Immature natural killer cell (primary cell): Measurements from ENCODE around the gene FAM156A. TPM values are rescaled to one million over a fixed set of nuclear protein-coding genes. Genes with fewer than 3 reads are reported as not detected.
A peak's percentile ranks its signal among the peaks of the same experiment; 100 is the strongest.
"Not testable (repeated sequence)": the region's sequence is repeated elsewhere in the genome, so short reads cannot be mapped to it uniquely, and the experiment has no call there.

Source experiments
- DNase-seq, 3 donors: peaks; one replicate each; pipeline ENCODE4 v3.0.0; 2022; ENCODE audit warnings: mixed read lengths in 1 of 3
- H3K27ac Mint-ChIP-seq, 6 donors: one replicate each; pipeline ENCODE4 v1.8.0; 2020; ENCODE audit warnings: mixed read lengths in 6 of 6, mild to moderate bottlenecking in 5 of 6, inconsistent platforms in 4 of 6, moderate library complexity in 3 of 6
- H3K27me3 Mint-ChIP-seq, 3 donors: one replicate each; pipeline ENCODE4 v1.8.0; 2020 to 2021; ENCODE audit warnings: low read depth in 3 of 3, mild to moderate bottlenecking in 3 of 3, mixed read lengths in 3 of 3, moderate library complexity in 3 of 3, inconsistent platforms in 1 of 3
- H3K36me3 Mint-ChIP-seq, 3 donors: one replicate each; pipeline ENCODE4 v1.8.0; 2020; ENCODE audit warnings: mixed read lengths in 3 of 3, inconsistent platforms in 2 of 3, mild to moderate bottlenecking in 2 of 3
- H3K4me1 Mint-ChIP-seq, 2 donors: one replicate each; pipeline ENCODE4 v1.8.0; 2020; ENCODE audit warnings: inconsistent platforms in 2 of 2, mild to moderate bottlenecking in 2 of 2, mixed read lengths in 2 of 2, moderate library complexity in 1 of 2
- H3K4me3 Mint-ChIP-seq, 5 donors: one replicate each; pipeline ENCODE4 v1.8.0; 2020; ENCODE audit warnings: mild to moderate bottlenecking in 5 of 5, mixed read lengths in 5 of 5, inconsistent platforms in 3 of 5, moderate library complexity in 3 of 5
- H3K9me3 Mint-ChIP-seq, 6 donors: one replicate each; pipeline ENCODE4 v1.8.0; 2020; ENCODE audit warnings: mild to moderate bottlenecking in 6 of 6, mixed read lengths in 6 of 6, inconsistent platforms in 4 of 6, moderate library complexity in 3 of 6
- polyA plus RNA-seq, 3 donors: library from polyadenylated mRNA; unstranded; fragments of 300-500 nt; fragmentation: Illumina TruSeq; gene quantifications; one replicate each; pipeline ENCODE4 v1.2.3, GENCODE V29; 2021

FAM156A gene, protein sequence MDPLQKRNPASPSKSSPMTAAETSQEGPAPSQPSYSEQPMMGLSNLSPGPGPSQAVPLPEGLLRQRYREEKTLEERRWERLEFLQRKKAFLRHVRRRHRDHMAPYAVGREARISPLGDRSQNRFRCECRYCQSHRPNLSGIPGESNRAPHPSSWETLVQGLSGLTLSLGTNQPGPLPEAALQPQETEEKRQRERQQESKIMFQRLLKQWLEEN
- 1 to 10 TPM; 4.6 to 6.4 (median 5.6) TPM for polyA plus RNA-seq

DNA sequence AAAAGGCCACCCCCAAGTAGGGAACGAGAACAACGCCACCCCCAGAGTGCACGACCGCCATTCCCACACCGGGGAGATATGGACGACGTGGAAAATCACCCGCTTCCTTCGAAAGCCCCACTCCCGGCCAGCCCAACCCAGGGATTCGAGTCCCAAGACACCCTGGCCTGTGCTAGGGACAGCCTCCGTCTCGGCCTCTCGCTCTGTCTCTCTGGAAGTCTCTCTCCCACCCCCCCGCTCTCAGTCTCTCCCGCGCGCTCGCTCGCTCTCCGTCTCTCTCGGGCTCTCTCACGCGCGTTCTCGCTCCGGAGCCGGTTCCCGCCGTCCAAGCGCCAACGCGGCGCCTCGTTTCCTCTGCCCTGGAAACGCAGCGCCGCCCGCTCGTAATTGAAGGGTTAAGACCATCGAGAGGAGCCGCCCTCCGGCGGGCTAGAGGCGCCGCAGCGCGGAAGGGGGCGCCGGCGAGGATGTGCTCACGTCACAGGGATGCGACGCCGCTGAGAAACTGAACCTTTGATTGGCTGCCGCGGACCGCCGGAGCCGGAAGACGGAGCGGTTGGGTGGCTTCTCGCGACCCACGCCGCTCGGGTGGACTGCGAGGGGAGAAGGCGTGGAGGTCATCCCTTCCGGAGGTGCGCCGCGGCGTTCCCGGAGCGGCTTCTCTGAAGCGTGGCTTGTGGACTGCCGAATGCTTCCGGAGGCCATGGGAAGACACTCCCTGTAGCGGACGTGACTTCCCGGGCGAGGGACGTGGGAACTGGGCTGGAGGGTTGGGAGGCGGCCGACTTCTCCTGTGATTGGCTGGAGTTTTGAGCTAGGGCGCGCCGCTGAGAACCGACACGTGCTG is at the start of gene FAM156A:
TSS of gene FAM156A (minus strand) at position 406 of the 847 bp plus-strand sequence. CDS start 9,930 bp downstream, outside the sequence.
- not testable (repeated sequence) for H3K27ac Mint-ChIP-seq, H3K4me1 Mint-ChIP-seq, DNase-seq, H3K27me3 Mint-ChIP-seq, H3K36me3 Mint-ChIP-seq, H3K9me3 Mint-ChIP-seq, H3K4me3 Mint-ChIP-seq

DNA sequence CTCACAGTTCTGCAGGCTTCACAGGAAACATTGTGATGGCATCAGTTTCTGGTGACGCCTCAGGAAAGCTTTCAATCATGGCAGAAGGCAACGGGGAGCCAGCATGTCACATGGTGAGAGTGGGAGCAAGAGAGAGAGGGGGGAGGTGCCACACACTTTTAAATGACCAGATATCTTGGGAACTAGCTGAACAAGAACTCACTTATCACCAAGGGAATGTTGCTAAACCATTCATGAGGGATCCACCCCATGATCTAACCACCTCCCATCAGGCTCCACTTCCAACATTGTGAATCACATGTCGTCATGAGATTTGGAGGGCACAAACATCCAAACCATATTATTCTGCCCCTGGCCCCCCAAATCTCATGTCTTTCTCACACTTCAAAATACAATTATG is 47.0 kb upstream of the FAM156A start:
- peaks cover 0 to 2% of the 10 kb centered on the region in 2 donors for H3K4me1 Mint-ChIP-seq
- H3K36me3 Mint-ChIP-seq, result no peaks in the 10 kb centered on the region
- no peak overlapping the region for H3K4me3 Mint-ChIP-seq
- H3K9me3 Mint-ChIP-seq, result no peaks in the 10 kb centered on the region
- H3K27me3 Mint-ChIP-seq, result peaks cover 0 to 26% (median 1%) of the 10 kb centered on the region in 3 donors
- no peak for DNase-seq
- H3K27ac Mint-ChIP-seq, result no peak overlapping the region

DNA sequence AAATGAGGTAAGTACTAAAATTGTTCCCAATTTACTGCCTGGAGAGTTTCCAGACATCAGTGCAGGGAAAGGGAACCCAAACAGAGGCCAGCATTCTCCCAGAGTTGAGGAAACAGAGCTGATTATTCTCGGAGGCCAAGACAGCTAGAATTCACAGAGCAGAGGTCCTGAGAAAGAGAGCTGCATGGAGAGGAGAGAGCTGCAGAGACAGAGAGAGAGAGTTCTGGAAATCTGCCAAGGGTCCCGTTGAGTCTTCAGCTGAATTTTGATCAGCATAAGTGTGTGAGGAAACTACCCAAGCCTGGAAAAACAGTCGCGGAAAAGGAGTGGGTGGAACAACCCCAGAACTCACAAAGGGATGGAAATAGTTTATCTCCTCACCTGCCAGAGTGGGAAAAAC is 46.5 kb upstream of the FAM156A start:
- Mint-ChIP-seq H3K27ac (no peak overlapping the region), H3K36me3 (no peaks in the 10 kb centered on the region), H3K4me1 (peaks cover 0 to 2% of the 10 kb centered on the region in 2 donors), H3K9me3 (no peaks in the 10 kb centered on the region), H3K27me3 (peaks cover 0 to 26% (median 1%) of the 10 kb centered on the region in 3 donors), H3K4me3 (no peak overlapping the region)
- no peak for DNase-seq

DNA sequence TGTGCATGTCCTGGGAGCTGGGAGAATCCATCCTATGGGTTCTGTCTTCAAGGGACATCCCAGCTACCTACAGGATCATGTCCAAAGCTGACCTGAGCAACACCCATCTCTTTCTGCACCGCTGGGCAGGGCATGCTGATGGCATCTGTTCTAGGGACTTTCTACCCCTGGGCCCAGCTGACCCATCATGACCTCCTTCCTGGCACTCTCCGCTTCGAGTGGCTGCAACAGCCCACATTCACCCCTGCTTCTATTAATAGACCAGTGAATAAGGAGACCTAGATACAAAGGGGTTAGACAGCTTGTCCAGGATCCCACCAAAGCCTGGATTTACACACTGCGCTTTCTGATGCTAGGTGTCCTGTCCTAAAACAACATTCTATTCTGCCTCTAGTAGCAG is 45.7 kb upstream of the FAM156A start:
- Mint-ChIP-seq H3K27me3 (peaks cover 0 to 26% (median 1%) of the 10 kb centered on the region in 3 donors), H3K27ac (no peak overlapping the region), H3K4me3 (no peak overlapping the region), H3K9me3 (no peaks in the 10 kb centered on the region), H3K4me1 (peaks cover 0 to 2% of the 10 kb centered on the region in 2 donors), H3K36me3 (no peaks in the 10 kb centered on the region)
- DNase-seq, result no peak

DNA sequence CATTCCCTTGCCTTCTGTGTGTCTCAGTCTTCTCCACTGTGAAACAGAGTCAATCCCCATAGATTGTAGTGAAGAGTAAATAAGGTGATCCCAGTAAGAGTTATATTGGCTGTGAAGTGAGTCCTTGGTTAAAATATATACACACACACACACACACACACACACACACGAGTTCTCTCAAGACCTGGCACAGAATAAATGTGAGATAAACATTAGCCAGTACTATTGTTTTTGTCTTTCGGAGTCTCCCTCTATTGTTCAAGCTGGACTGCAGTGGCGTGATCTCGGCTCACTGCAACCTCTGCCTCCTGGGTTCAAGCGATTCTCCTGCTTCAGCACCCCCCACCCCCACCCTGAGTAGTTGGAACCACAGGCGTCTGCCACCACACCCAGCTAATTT is 44.8 kb upstream of the FAM156A start:
- peaks cover 0 to 30% (median 5%) of the 10 kb centered on the region in 3 donors for H3K27me3 Mint-ChIP-seq
- DNase-seq, result no peak
- no peaks in the 10 kb centered on the region for H3K36me3 Mint-ChIP-seq
- H3K4me1 Mint-ChIP-seq, result peaks cover 0 to 2% of the 10 kb centered on the region in 2 donors
- H3K27ac Mint-ChIP-seq, result no peak overlapping the region
- H3K9me3 Mint-ChIP-seq, result no peaks in the 10 kb centered on the region
- no peak overlapping the region for H3K4me3 Mint-ChIP-seq

DNA sequence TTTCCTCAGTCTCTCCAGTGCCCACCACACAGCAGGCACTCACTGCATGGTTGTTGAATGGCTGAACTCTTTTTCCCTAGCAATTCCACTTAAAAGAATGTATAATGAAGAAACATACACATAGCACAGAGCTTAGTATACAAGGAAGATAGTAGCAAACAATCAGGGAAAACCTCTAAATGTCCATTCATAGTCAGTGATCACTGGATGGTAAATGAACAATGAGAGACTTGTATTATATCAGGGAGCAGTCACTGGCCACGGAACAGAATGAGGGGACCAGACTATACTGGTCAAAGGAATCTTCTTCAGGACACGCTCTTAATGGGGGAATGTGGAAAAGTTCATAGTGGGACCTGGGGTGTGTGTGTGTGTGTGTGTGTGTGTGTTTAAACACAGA is 43.6 kb upstream of the FAM156A start:
- DNase-seq, result no peak
- Mint-ChIP-seq H3K4me3 (no peak overlapping the region), H3K27me3 (peaks cover 0 to 24% (median 5%) of the 10 kb centered on the region in 3 donors), H3K27ac (no peak overlapping the region), H3K4me1 (peaks cover 0 to 2% of the 10 kb centered on the region in 2 donors), H3K36me3 (no peaks in the 10 kb centered on the region), H3K9me3 (no peaks in the 10 kb centered on the region)

DNA sequence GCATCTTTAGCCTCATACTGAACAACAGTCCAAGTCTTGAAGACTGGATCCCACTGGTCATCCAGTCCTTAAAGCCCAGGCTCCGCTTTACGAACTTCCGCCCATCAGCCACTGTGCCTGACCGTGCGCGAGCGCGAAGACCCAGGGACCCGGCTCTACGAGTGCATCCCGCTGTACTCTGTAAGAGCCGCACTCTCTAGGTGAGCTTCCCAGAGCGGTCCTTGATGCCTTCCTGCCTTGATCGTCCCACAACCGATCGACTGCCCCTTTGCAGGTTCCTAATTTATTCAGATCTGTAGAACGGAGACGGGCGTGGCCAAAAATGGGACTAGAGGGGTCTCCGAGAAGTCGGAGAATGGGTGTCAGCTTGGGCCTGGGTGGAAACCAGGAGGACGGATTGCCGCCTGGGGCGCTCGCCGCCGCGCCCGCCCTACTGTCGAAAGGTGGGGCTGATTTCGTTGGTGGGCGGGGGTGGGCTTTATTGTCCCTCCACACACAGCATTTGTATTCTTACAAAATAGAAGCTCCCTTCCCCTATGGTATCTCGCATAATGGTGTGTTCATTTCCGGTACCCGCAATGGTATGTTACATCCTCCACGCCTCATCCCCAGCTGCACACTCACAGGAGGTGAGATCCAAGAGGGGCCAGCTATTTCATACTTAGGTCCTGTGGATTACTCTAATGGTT is 42.3 kb upstream of the FAM156A start:
- Mint-ChIP-seq H3K9me3 (no peaks in the 10 kb centered on the region), H3K4me1 (peaks cover 5 to 6% of the 10 kb centered on the region in 2 donors), H3K4me3 (peak overlapping the region; percentile 43 to 76 (median 63))

DNA sequence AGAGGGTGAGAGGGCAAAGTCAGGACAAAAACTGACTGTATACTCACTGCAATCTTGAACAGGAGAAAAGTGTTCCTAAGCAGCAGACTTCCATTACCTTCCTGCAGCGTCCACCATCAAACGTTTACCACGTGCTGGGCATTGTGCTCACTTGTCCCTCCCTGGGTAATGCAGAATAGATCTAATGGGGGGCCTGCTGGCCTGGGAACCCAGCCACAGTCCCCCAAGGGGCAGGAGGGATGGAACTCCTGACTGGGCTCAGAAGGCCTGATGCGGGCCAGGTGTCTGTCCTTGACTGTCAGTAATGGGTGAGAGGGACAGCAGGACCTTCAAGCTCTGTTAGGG is 37.6 kb upstream of the FAM156A start:
- H3K27ac Mint-ChIP-seq, result peak overlapping the region; percentile 97 to 99 (median 98)
- no peaks in the 10 kb centered on the region for H3K36me3 Mint-ChIP-seq
- H3K27me3 Mint-ChIP-seq, result peaks cover 4 to 12% (median 8%) of the 10 kb centered on the region in 3 donors

More for the DNA sequence above, 42.3 kb upstream of the FAM156A start:
- Mint-ChIP-seq H3K36me3 (no peaks in the 10 kb centered on the region), H3K27ac (peak overlapping the region in 1 of 6 donors; percentile 4), H3K27me3 (peaks cover 3 to 17% (median 5%) of the 10 kb centered on the region in 3 donors)
- peak in 1 of 3 donors; percentile 1 for DNase-seq

DNA sequence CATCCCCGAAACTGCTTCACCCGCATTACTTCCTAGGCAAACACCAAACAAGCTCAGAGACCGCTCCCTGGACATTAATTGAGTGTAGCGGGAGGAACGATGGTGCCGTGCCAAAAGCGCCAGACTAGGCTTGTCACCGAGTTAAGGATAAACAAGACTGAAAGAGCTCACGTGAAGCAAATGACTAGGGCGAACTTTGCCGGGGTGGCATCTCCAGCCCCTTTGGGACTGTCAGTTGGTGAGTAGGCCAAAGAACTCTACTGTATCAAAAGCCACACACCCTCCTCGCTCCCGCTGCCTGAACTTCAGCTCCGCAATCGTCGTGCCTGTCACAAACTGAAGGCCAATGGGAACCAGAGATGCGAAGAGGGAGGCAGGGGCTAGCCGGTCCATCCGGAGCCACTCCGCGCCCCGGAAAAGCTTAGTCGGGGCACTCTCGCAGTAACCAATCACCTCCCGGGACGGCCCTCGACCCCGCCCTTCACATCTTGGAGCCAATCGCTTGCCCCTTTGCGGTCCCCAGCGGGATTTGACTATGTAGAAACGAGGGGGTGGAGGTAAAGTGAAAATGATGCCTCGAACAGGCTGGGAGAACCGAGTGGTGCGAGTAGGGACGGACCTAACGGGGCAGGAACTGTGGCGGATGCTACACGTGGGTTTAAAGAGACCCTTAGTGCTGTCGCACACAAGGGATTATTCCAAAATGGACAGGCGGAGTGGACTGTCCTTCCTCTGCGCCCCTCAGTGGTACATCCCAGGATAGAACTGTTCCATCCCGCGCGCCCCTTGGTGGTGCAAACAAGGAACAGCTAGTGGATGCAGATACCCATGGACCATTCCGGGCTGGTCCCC is 37.0 kb upstream of the FAM156A start:
- DNase-seq, result peak; percentile 88 to 92 (median 91)
- Mint-ChIP-seq H3K9me3 (no peaks in the 10 kb centered on the region), H3K27me3 (peaks cover 4 to 11% (median 8%) of the 10 kb centered on the region in 3 donors), H3K4me3 (peak overlapping the region; percentile 89 to 98 (median 95)), H3K4me1 (peaks cover 17 to 23% of the 10 kb centered on the region in 2 donors), H3K36me3 (no peaks in the 10 kb centered on the region), H3K27ac (peak overlapping the region; percentile 97 to 99 (median 98))

More for the DNA sequence above, 37.6 kb upstream of the FAM156A start:
- peak overlapping the region; percentile 89 to 98 (median 95) for H3K4me3 Mint-ChIP-seq
- H3K9me3 Mint-ChIP-seq, result no peaks in the 10 kb centered on the region
- peaks cover 18 to 23% of the 10 kb centered on the region in 2 donors for H3K4me1 Mint-ChIP-seq
- DNase-seq, result no peak

DNA sequence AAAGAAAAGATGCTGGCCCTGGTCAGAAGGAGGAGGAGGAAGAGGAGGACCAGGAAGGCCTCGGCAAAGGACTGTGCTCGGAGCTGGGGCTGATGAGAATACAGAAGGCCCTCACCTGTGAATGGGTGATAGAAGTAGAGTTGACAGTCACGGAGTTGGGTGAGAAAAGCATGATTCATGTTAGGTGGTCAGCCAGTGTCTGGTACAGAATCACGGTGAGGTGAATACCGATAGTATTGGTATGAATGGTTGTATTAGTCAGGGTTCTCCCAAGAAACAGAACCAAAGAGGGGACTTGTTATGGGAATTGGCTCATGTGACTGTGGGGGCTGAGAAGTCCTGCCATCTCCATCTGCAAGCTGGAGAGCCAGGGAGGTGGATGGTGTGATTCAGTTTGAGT is 32.5 kb upstream of the FAM156A start:
- Mint-ChIP-seq H3K36me3 (no peaks in the 10 kb centered on the region), H3K4me3 (no peak overlapping the region), H3K4me1 (peaks cover 18 to 27% of the 10 kb centered on the region in 2 donors), H3K27me3 (peaks cover 3 to 10% (median 7%) of the 10 kb centered on the region in 3 donors), H3K9me3 (no peaks in the 10 kb centered on the region), H3K27ac (peak overlapping the region in 1 of 6 donors; percentile 30)
- DNase-seq, result no peak

DNA sequence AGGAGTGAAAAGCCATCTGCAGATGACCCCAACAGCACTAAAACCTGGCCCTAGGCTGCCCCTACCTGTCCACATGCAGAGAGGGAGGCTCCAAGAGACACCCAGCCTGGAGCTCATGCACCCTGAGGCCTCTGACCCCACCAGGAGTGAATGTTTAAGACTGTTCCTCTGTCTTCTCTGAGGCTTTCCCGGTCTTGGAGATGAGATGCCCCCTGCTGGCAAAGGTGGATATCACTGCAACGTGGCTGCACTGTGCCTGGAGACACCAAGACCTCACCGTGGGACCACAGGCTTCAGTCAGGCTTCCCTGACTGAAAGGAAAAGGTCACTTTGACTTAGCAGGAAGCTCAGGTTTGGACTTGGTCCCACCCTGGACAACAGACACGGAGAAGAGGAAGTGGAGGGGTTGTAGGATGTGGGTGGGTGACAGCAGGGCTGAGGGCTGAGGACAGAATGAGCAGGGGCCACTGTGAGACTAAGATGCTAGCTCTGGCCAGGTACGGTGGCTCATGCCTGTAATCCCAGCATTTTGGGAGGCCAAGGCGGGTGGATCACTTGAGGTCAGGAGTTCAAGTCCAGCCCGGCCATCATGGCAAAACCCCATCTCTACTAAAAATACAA is 31.8 kb upstream of the FAM156A start:
- DNase-seq, result peak; percentile 33 to 50 (median 43)
- H3K27me3 Mint-ChIP-seq, H3K9me3 Mint-ChIP-seq, H3K36me3 Mint-ChIP-seq: not testable (repeated sequence)
- Mint-ChIP-seq H3K4me1 (peaks cover 16 to 21% of the 10 kb centered on the region in 2 donors), H3K27ac (peak overlapping the region in 3 of 6 donors; percentile 32 to 92 (median 62)), H3K4me3 (peak overlapping the region in 1 of 5 donors; percentile 57)

DNA sequence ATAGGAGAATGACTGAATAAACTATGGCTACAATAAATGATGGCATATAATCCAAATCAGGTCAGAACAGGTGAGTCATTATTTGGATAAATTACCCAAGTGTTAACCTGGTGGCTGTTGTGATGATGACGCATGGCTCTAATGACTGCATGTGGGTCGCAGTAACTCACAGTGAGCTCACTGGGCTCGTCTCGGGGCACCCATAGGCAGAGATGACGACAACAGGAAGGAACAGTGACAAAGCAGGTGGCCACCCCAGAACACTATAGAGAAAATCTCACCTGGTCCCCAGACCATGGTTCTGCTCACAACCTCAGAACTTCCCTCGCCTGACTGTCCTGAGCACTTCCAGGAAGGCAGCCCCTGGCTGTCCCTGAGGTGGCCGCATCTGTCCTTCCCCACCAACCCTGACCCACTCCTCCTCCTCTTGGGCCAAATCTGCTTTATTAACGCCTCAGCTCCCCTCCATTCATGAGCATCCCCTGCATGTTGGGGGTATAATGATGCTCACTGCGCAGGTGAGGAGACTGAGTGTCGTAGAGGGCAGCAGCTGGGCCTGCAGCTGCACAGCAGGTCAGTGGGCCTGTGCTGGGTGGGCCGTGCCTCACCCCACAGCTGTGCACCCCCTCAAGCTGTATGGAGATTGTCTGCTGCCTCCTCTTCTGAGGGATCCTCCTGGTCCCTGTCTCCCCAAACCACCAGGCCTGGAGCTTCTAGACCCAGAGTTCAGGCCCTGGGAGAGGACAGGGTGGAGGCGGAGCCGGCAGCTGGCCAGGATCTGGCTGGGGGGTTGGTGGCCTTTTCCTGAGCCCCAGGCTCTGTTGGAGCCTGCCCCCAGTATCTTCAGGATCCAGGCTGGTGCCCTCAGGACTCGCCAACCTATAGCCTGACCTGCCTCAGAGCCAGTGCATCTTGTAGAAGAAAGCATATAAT is 30.9 kb upstream of the FAM156A start:
- Mint-ChIP-seq H3K36me3 (no peaks in the 10 kb centered on the region), H3K4me1 (peaks cover 9 to 12% of the 10 kb centered on the region in 2 donors), H3K9me3 (no peaks in the 10 kb centered on the region), H3K27ac (no peak overlapping the region), H3K4me3 (no peak overlapping the region), H3K27me3 (peaks cover 3 to 5% (median 4%) of the 10 kb centered on the region in 3 donors)
- DNase-seq, result no peak
